ENCODE measurements around the gene HSD17B7.

HSD17B7 gene

GRCh38 chr1:162846256-162847212 lies 56.0 kb downstream of the HSD17B7 start:
- H3K4me3 ChIP-seq (ENCODE audit: low read depth, low read length) = no peak overlapping the region

GRCh38 chr1:162847839-162848453 lies 57.4 kb downstream of the HSD17B7 start:
- TF ChIP-seq CTCF (IDR thresholded peaks at IDR 0.05; ENCODE audit: borderline replicate concordance, insufficient read depth, low read depth, low read length) = peak; percentile 73
- no peak overlapping the region for H3K4me3 ChIP-seq (ENCODE audit: low read depth, low read length)

More at GRCh38 chr1:162846256-162847212, 56.0 kb downstream of the HSD17B7 start:
- no peak for TF ChIP-seq CTCF (IDR thresholded peaks at IDR 0.05; ENCODE audit: borderline replicate concordance, insufficient read depth, low read depth, low read length)

- TF ChIP-seq CTCF (IDR thresholded peaks at IDR 0.05; ENCODE audit: borderline replicate concordance, insufficient read depth, low read depth, low read length) = no peak
- no peak overlapping the region for H3K4me3 ChIP-seq (ENCODE audit: low read depth, low read length)
Measured at GRCh38 chr1:162849711-162850110, 59.2 kb downstream of the HSD17B7 start.

GRCh38 chr1:162851341-162851740 lies 60.8 kb downstream of the HSD17B7 start:
- H3K4me3 ChIP-seq (ENCODE audit: low read depth, low read length) = no peak overlapping the region
- no peak for TF ChIP-seq CTCF (IDR thresholded peaks at IDR 0.05; ENCODE audit: borderline replicate concordance, insufficient read depth, low read depth, low read length)

GRCh38 chr1:162854245-162854882 lies 63.9 kb downstream of the HSD17B7 start:
- no peak overlapping the region for H3K4me3 ChIP-seq (ENCODE audit: low read depth, low read length)
- peak; percentile 61; the same call in 1 of the 2 replicates for TF ChIP-seq CTCF (IDR thresholded peaks at IDR 0.05; ENCODE audit: borderline replicate concordance, insufficient read depth, low read depth, low read length)

- no peak overlapping the region for H3K4me3 ChIP-seq (ENCODE audit: low read depth, low read length)
- TF ChIP-seq CTCF (IDR thresholded peaks at IDR 0.05; ENCODE audit: borderline replicate concordance, insufficient read depth, low read depth, low read length) = no peak
Measured at GRCh38 chr1:162855461-162856150, 65.1 kb downstream of the HSD17B7 start.
